Endothelial cell of umbilical vein (primary cell): Measurements from ENCODE around the gene TMEM59L. TPM values are rescaled to one million over a fixed set of nuclear protein-coding genes. Genes with fewer than 3 reads are reported as not detected.

Experiments used
- BruUV-seq: library from RNA; stranded (reverse); fragments of 400-500 nt; replicated peaks from 2 replicates; lab custom pipeline; 2021; lab: Mats Ljungman, UMichigan
- CTCF ChIA-PET: fragments of 300-600, 350-600 bp; sonication (Branson Sonifier 250); formaldehyde crosslinking; loops from one replicate; lab custom pipeline; 2021; ENCODE audit warnings: antibody characterized with exemption, inconsistent platforms; lab: Charles Lee
- POLR2A ChIA-PET: fragments of 300-600, 350-600 bp; sonication (Branson Sonifier 250); formaldehyde crosslinking; loops from one replicate; lab custom pipeline; 2021; ENCODE audit warnings: antibody characterized with exemption, inconsistent platforms; lab: Charles Lee
- DNase-seq: peaks from one replicate; pipeline ENCODE4 v3.0.0-alpha.2; 2011; ENCODE audit warnings: low read depth, low spot score
- FAIRE-seq: peaks from 2 replicates; lab custom pipeline; 2011; peaks lifted over from hg19 to GRCh38; lab: Jason Lieb, UNC
- H2AFZ ChIP-seq: 2 replicates; pipeline ENCODE4 v1.6.0; 2012; ENCODE audit warnings: low read depth, low read length, control low read depth, inconsistent platforms
- H3K27ac ChIP-seq: 2 replicates; pipeline ENCODE4 v1.5.1; 2011; ENCODE audit warnings: low read depth, mild to moderate bottlenecking, control low read depth, low read length, moderate library complexity; ENCODE audit not compliant: insufficient read depth
- H3K27me3 ChIP-seq, 2 experiments: 2 replicates each; pipeline versions ENCODE4 v1.6.0 to v1.6.1; 2011; ENCODE audit warnings: low read length in 2 of 2, mixed read lengths in 1 of 2; ENCODE audit not compliant: control insufficient read depth in 2 of 2, insufficient read depth in 2 of 2
- H3K36me3 ChIP-seq, 2 experiments: 2 replicates in 1 of 2; 3 replicates in 1 of 2; pipeline ENCODE4 v1.5.1; 2011; ENCODE audit warnings: low read length in 2 of 2, mild to moderate bottlenecking in 1 of 2, moderate library complexity in 1 of 2; ENCODE audit not compliant: control insufficient read depth in 2 of 2, insufficient read depth in 2 of 2; ENCODE audit errors: extremely low read depth in 1 of 2
- H3K4me1 ChIP-seq: 3 replicates; pipeline ENCODE4 v1.5.1; 2011; ENCODE audit warnings: mild to moderate bottlenecking, low read length; ENCODE audit not compliant: control insufficient read depth, insufficient read depth; ENCODE audit errors: extremely low read depth
- H3K4me2 ChIP-seq: 2 replicates; pipeline ENCODE4 v1.6.1; 2011; ENCODE audit warnings: low read length, control low read depth, mixed read lengths; ENCODE audit not compliant: insufficient read depth
- H3K4me3 ChIP-seq, 3 experiments: fragments of 200-600 bp in 1 of 3; sonication (generic), shearing (Covaris generic) in 1 of 3; replicated peaks in 1 of 3; 2 replicates each; pipeline ENCODE4 v1.5.1; 2011 to 2016; ENCODE audit warnings: control low read depth in 3 of 3, low read length in 3 of 3, mild to moderate bottlenecking in 2 of 3, inconsistent platforms in 1 of 3, low read depth in 1 of 3, moderate library complexity in 1 of 3; ENCODE audit not compliant: insufficient read depth in 1 of 3
- H3K79me2 ChIP-seq: 2 replicates; pipeline ENCODE4 v1.6.0; 2012; ENCODE audit warnings: low read length, inconsistent platforms; ENCODE audit not compliant: control insufficient read depth, insufficient read depth
- H3K9ac ChIP-seq: replicated peaks from 2 replicates; pipeline ENCODE3; 2011; ENCODE audit warnings: low read length, control low read depth; ENCODE audit not compliant: insufficient read depth; ENCODE audit errors: extremely low read depth
- H3K9me1 ChIP-seq: replicated peaks from 3 replicates; pipeline ENCODE4 v1.6.0; 2011; ENCODE audit warnings: mild to moderate bottlenecking, low read length; ENCODE audit not compliant: control insufficient read depth, insufficient read depth; ENCODE audit errors: extremely low read depth
- H3K9me3 ChIP-seq: replicated peaks from 2 replicates; pipeline ENCODE4 v1.5.1; 2012; ENCODE audit warnings: low read length, inconsistent platforms; ENCODE audit not compliant: control insufficient read depth, insufficient read depth
- H4K20me1 ChIP-seq: replicated peaks from 2 replicates; pipeline ENCODE3; 2011; ENCODE audit warnings: mild to moderate bottlenecking, low read length; ENCODE audit not compliant: control insufficient read depth, insufficient read depth; ENCODE audit errors: extremely low read depth
- CTCF ChIP-seq, 2 donors: IDR thresholded peaks; 1 replicate in 1 of 2; 2 replicates in 1 of 2; pipeline ENCODE4 v1.5.1; 2011; ENCODE audit warnings: low read length in 2 of 2, mild to moderate bottlenecking in 2 of 2, moderate library complexity in 2 of 2, control low read depth in 1 of 2, inconsistent platforms in 1 of 2, low read depth in 1 of 2; ENCODE audit not compliant: insufficient read depth in 1 of 2; ENCODE audit errors: extremely low read depth in 1 of 2
- EZH2 ChIP-seq: IDR thresholded peaks from 2 replicates; pipeline ENCODE4 v1.6.1; 2012; ENCODE audit warnings: borderline replicate concordance, low read depth, mild to moderate bottlenecking, moderate library complexity, low read length, inconsistent platforms; ENCODE audit not compliant: severe bottlenecking
- FOS ChIP-seq: IDR thresholded peaks from 2 replicates; pipeline ENCODE4 v1.6.1; 2011; ENCODE audit warnings: mild to moderate bottlenecking, low read length, moderate library complexity, borderline replicate concordance; ENCODE audit not compliant: insufficient read depth
- GATA2 ChIP-seq: IDR thresholded peaks from 2 replicates; pipeline ENCODE4 v1.7.0; 2011; ENCODE audit warnings: low read depth, mild to moderate bottlenecking, moderate library complexity, mixed read lengths, low read length; ENCODE audit not compliant: insufficient read length, insufficient read depth
- JUN ChIP-seq: IDR thresholded peaks from 2 replicates; pipeline ENCODE4 v1.6.1; 2011; ENCODE audit warnings: borderline replicate concordance, low read depth; ENCODE audit not compliant: insufficient read length, insufficient read depth
- MAX ChIP-seq: IDR thresholded peaks from 2 replicates; pipeline ENCODE4 v1.6.1; 2011; ENCODE audit not compliant: insufficient read depth, insufficient read length
- MYC ChIP-seq: IDR thresholded peaks from one replicate; pipeline ENCODE4 v1.6.1; 2011; ENCODE audit warnings: mild to moderate bottlenecking, low read depth, low read length
- POLR2A ChIP-seq: IDR thresholded peaks from 2 replicates; pipeline ENCODE4 v1.6.1; 2012; ENCODE audit warnings: low read depth, mild to moderate bottlenecking, control low read depth, low read length
- POLR2AphosphoS5 ChIP-seq: IDR thresholded peaks from 2 replicates; pipeline ENCODE4 v1.6.1; 2012; ENCODE audit warnings: low read depth, mild to moderate bottlenecking, control low read depth, low read length, moderate library complexity; ENCODE audit not compliant: insufficient read depth
- dilution Hi-C: fragments of 300-500 bp; cut with MboI; formaldehyde crosslinking; loops from one replicate; pipeline ENCODE4 v1.15.0; 2019; ENCODE audit warnings: low sequenced_read_pairs; ENCODE audit not compliant: extremely low pct_ligation_motif_present
- intact Hi-C: fragments of 100-400 bp; cut with micrococcal nuclease; formaldehyde crosslinking; loops from one replicate; pipeline ENCODE4 v1.10.0; 2022
- polyA plus RNA-seq, 4 experiments: library from polyadenylated mRNA; depleted of rRNA in 3 of 4; stranded (reverse) in 3 of 4; unstranded in 1 of 4; fragments of >200 nt; gene quantifications; 2 replicates each; pipeline versions ENCODE4 v1.2.1 to v1.2.3, GENCODE V29; 2011 to 2012; ENCODE audit warnings: missing spikeins in 1 of 4
- total RNA-seq: library from RNA; stranded (reverse); gene quantifications from 2 replicates; pipeline ENCODE4 v1.2.3, GENCODE V29; 2021

The TMEM59L gene
- total and polyA plus RNA-seq, 2 donors (not counting 3 experiments of a cell fraction or from before 2014, with no cell fraction given): 0.43 to 0.97 TPM

GRCh38 chr19:18647371-18647767 lies 34.7 kb downstream of the TMEM59L start:
- TF ChIP-seq GATA2: no peak
- TF ChIP-seq POLR2AphosphoS5: no peak
- TF ChIP-seq EZH2: no peak
- no peak for TF ChIP-seq POLR2A
- TF ChIP-seq FOS: no peak
- no peak for TF ChIP-seq CTCF (IDR thresholded peaks at IDR 0.05; ENCODE audit: extremely low read depth in 1 of 2, insufficient read depth in 1 of 2, low read depth in 1 of 2, low read length in 2 of 2)
- TF ChIP-seq MAX: no peak
- no peak for TF ChIP-seq JUN
- no peak for TF ChIP-seq MYC
- POLR2A ChIA-PET: no interaction called here
- Histone ChIP-seq H3K4me2 (no peak overlapping the region), H3K36me3 (no peaks in the 10 kb centered on the region), H3K4me1 (peaks cover 30% of the 10 kb centered on the region), H3K9me3 (no peaks in the 10 kb centered on the region), H3K9ac (no peak overlapping the region), H2AFZ (no peak overlapping the region), H3K9me1 (no peaks in the 10 kb centered on the region), H3K27ac (no peak overlapping the region), H3K27me3 (no peaks in the 10 kb centered on the region), H4K20me1 (no peaks in the 10 kb centered on the region), H3K4me3 (no peak overlapping the region), H3K79me2 (no peaks in the 10 kb centered on the region)
- CTCF ChIA-PET: no interaction called here
- DNase-seq: no peak
- intact Hi-C loops (loop anchor here (5.0 kb wide), 1 partner anchor 45 kb away; no protein-coding TSS in a partner anchor), dilution Hi-C loops (no loop called here)
- no TSS peak for BruUV-seq
- no peak for FAIRE-seq
